Endothelial cell (in vitro differentiated cells): Measurements from ENCODE around the gene NOP9. TPM values are rescaled to one million over a fixed set of nuclear protein-coding genes. Genes with fewer than 3 reads are reported as not detected.

ENCODE experiments used
- DNase-seq: peaks from one replicate; pipeline ENCODE4 v3.0.0; 2021; ENCODE audit warnings: low spot score
- H3K27ac Mint-ChIP-seq: one replicate; pipeline ENCODE4 v1.8.0; 2021; ENCODE audit warnings: mixed read lengths, inconsistent platforms; ENCODE audit not compliant: unreplicated experiment
- H3K27me3 Mint-ChIP-seq: one replicate; pipeline ENCODE4 v1.8.0; 2021; ENCODE audit warnings: mild to moderate bottlenecking, moderate library complexity, mixed read lengths, inconsistent platforms; ENCODE audit not compliant: unreplicated experiment
- H3K36me3 Mint-ChIP-seq: one replicate; pipeline ENCODE4 v1.8.0; 2021; ENCODE audit warnings: mild to moderate bottlenecking, low read depth, mixed read lengths, inconsistent platforms; ENCODE audit not compliant: unreplicated experiment
- H3K4me1 Mint-ChIP-seq: one replicate; pipeline ENCODE4 v1.8.0; 2021; ENCODE audit warnings: mild to moderate bottlenecking, mixed read lengths, inconsistent platforms; ENCODE audit not compliant: unreplicated experiment
- H3K4me3 Mint-ChIP-seq: one replicate; pipeline ENCODE4 v1.8.0; 2021; ENCODE audit warnings: mild to moderate bottlenecking, mixed read lengths, inconsistent platforms; ENCODE audit not compliant: unreplicated experiment
- H3K9me3 Mint-ChIP-seq: one replicate; pipeline ENCODE4 v1.8.0; 2021; ENCODE audit warnings: mixed read lengths, inconsistent platforms; ENCODE audit not compliant: unreplicated experiment
- total RNA-seq: library from RNA; stranded (reverse); fragmentation: NEBNext Ultra II Directional; extraction: Animal tissue kit (Norgen Biotek cat#: 25700); gene quantifications from one replicate; pipeline ENCODE4 v1.2.1, GENCODE V29; 2021; ENCODE audit not compliant: unreplicated experiment
- TF ChIP-seq, protein P1 (sequence below): fragments of 200-600 bp; sonication (generic); IDR thresholded peaks from one replicate; pipeline ENCODE4 v1.5.0; 2021; ENCODE audit warnings: antibody characterized with exemption; ENCODE audit not compliant: unreplicated experiment

Gene NOP9
- total RNA-seq, 1 donor from 2014 or later = 27.2 TPM

DNA sequence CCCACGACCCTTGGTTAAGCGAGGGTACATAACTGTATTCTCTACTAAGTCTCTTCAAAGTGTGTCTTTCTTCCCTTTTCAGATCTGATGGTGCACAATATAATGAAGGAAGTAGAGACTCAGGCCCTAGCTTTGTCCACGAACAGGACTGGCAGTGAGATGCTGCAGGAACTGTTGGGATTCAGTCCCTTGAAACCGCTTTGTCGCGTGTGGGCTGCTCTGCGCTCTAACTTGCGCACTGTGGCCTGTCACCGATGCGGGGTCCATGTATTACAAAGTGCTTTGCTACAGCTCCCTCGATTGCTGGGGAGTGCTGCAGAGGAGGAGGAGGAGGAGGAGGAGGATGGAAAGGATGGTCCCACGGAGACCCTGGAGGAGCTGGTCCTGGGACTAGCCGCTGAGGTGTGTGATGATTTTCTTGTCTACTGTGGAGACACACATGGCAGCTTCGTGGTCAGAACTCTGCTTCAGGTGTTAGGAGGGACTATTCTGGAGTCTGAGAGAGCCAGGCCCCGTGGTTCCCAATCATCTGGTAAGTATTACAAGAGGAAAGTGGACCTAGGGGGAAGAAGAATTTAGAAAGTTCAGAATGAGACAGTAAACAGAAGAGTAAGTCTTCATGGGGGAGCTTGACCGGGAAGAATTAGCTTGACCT, 803 bp downstream of the NOP9 start:
- Mint-ChIP-seq H3K27me3 (peaks cover 16% of the 10 kb centered on the region), H3K27ac (peak overlapping the region; percentile 74), H3K4me1 (peaks cover 24% of the 10 kb centered on the region), H3K9me3 (no peaks in the 10 kb centered on the region), H3K36me3 (peaks cover 43% of the 10 kb centered on the region), H3K4me3 (peak overlapping the region; percentile 93)
- DNase-seq = no peak
- TF ChIP-seq, protein P1, sequence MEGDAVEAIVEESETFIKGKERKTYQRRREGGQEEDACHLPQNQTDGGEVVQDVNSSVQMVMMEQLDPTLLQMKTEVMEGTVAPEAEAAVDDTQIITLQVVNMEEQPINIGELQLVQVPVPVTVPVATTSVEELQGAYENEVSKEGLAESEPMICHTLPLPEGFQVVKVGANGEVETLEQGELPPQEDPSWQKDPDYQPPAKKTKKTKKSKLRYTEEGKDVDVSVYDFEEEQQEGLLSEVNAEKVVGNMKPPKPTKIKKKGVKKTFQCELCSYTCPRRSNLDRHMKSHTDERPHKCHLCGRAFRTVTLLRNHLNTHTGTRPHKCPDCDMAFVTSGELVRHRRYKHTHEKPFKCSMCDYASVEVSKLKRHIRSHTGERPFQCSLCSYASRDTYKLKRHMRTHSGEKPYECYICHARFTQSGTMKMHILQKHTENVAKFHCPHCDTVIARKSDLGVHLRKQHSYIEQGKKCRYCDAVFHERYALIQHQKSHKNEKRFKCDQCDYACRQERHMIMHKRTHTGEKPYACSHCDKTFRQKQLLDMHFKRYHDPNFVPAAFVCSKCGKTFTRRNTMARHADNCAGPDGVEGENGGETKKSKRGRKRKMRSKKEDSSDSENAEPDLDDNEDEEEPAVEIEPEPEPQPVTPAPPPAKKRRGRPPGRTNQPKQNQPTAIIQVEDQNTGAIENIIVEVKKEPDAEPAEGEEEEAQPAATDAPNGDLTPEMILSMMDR = no peak

DNA sequence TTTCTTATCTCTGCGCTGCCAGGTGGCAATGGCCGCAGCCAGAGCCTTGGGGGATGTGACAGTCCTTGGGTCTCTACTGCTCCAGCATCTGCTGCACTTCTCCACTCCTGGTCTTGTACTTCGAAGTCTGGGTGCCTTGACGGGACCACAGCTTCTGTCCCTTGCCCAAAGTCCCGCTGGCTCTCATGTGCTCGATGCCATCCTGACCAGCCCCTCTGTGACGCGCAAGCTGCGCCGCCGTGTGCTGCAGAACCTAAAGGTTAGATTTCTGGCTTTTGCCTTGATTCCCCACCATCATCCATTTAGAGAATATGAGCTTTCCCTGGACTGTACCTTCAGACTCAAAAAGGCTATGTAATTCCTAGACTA, 4.4 kb downstream of the NOP9 start:
- H3K4me1 Mint-ChIP-seq = peaks cover 28% of the 10 kb centered on the region
- peaks cover 40% of the 10 kb centered on the region for H3K36me3 Mint-ChIP-seq
- H3K4me3 Mint-ChIP-seq = peak overlapping the region; percentile 62
- TF ChIP-seq, protein P1 = no peak
- H3K9me3 Mint-ChIP-seq = no peaks in the 10 kb centered on the region
- H3K27me3 Mint-ChIP-seq = peaks cover 14% of the 10 kb centered on the region
- DNase-seq = no peak
- no peak overlapping the region for H3K27ac Mint-ChIP-seq

DNA sequence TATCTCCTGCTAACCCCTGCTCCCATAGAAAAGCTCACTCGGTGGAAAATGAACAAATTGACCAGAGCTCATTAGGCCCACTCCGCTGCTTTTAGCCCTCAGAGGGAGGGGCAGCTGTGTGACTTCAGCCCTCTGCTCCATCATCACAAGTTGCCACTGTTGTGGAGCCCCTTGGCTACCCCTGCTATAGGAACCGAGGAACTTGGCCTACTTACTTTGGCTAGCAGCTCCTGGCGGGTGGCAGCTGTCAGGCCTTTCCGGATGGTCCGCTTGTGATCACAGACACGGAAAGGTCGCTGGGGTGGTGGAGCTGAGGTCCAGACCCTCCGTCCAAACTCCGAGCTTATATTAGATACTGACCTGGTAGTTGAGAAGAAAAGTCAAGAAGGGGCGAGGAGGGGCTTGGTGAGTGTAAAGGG, 7.5 kb downstream of the NOP9 start:
- TF ChIP-seq, protein P1 = no peak
- Mint-ChIP-seq H3K4me1 (peaks cover 34% of the 10 kb centered on the region), H3K9me3 (no peaks in the 10 kb centered on the region), H3K27ac (no peak overlapping the region), H3K27me3 (peaks cover 11% of the 10 kb centered on the region), H3K36me3 (peaks cover 46% of the 10 kb centered on the region), H3K4me3 (no peak overlapping the region)
- DNase-seq = no peak

DNA sequence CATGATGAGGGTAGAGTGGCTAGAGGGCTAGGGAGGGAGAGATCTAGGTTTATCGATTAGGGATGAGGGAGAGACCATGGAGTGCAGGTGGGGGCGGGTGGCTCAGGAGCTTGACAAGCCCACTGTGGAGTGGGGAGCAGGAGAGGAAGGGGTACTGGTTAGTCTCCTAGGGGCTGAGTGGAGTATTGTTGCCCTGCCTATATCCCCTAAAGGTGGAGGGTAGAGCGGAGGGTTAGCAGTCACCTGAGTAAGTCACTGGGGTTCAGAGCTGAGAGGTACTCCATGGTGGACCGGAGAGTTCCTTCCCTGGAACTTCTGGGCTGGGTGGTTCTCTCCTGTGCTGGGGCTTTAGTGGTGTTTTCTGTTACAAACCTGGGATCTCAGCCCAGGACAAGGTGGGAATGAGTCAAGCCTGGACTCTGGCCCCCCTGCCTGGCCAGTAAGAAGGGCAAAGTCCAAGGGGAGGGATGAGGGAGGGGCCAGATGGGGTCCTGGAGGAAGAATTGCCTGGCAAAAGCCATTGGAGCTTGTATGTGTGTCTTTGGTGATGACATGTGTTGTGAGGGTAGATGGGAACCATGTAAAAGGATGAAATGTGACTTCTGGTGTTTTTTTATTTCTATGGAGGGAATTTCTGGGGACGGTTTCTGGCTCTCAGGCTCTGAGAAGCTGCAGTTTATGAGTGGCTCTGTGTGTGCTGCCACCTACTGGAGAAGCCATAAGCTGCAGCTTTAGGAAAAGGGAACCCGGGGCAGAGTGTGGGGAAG, 8.1 kb downstream of the NOP9 start, which contains the start of gene CIDEB:
Gene CIDEB, minus strand, starts transcription at position 403 of the 767 bp plus-strand sequence. Its CDS starts 119 bp downstream, at position 284.
- peak within 1 kb of the TSS; percentile 63 for H3K4me3 Mint-ChIP-seq
- no peaks in the 10 kb centered on the region for H3K9me3 Mint-ChIP-seq
- peaks cover 13% of the 10 kb centered on the region for H3K27me3 Mint-ChIP-seq
- H3K27ac Mint-ChIP-seq = no peak within 1 kb of the TSS
- peak; percentile 78 for DNase-seq
- TF ChIP-seq, protein P1 = peak; percentile 70
- peaks cover 40% of the 10 kb centered on the region for H3K4me1 Mint-ChIP-seq
- H3K36me3 Mint-ChIP-seq = peaks cover 41% of the 10 kb centered on the region
